ENCODE results near the gene SDF4. TPM values are rescaled to one million over a fixed set of nuclear protein-coding genes. Genes with fewer than 3 reads are reported as not detected.

SDF4 gene, protein sequence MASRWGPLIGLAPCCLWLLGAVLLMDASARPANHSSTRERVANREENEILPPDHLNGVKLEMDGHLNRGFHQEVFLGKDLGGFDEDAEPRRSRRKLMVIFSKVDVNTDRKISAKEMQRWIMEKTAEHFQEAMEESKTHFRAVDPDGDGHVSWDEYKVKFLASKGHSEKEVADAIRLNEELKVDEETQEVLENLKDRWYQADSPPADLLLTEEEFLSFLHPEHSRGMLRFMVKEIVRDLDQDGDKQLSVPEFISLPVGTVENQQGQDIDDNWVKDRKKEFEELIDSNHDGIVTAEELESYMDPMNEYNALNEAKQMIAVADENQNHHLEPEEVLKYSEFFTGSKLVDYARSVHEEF
- 111 and 124 TPM in 2 replicates for total RNA-seq (2014; rRNA removed; shearing (Covaris generic); ENCODE audit: low replicate concordance)

DNA sequence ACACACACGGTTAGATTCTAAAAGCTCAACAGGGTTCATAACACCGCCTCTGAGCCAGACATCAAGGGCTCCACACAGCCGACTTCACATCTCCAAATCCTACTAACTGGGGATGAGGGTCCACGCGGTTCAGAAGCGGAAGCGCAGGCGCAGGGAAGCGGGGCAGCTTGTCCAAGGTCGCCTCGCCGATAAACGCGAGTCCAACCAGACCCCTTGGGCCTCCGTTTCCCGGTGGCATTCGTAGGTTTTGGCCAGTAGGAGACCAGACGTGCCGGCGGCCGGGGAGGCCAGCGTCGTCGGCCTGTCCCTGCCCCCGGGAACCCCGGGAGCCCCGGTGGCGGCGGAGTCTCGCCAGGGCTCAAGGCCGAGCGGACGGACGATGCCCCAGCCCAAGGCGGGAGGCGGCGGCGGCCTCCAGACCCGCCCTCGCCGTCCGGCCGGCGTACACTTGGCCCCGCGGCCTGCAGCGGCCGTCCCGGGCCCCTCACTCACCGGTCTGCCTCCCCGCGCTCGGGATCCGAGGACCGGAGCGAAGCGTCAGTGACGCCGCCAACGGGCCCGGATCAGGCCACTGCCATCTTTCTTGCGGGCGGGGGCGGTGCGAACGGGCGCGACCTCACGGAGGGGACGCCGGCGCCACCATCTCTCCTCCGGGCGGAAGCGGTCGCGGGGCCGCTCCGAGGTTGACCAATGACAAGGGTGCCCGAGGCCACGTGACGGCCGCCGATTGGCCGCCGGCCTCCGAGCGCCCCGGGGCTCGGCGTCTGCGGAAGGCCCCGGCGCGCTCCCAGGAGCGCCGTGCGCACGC is at the start of gene SDF4:
SDF4 (minus strand) TSS at position 602 of the 808 bp plus-strand sequence. CDS start 3,229 bp downstream, outside the sequence.
- peak; percentile 93 for DNase-seq (ENCODE audit: low read depth)
- in situ Hi-C loops (cut with HindIII; ENCODE audit: low pct_unique_long_range_greater_than_20kb, low sequenced_read_pairs), result no loop called here

DNA sequence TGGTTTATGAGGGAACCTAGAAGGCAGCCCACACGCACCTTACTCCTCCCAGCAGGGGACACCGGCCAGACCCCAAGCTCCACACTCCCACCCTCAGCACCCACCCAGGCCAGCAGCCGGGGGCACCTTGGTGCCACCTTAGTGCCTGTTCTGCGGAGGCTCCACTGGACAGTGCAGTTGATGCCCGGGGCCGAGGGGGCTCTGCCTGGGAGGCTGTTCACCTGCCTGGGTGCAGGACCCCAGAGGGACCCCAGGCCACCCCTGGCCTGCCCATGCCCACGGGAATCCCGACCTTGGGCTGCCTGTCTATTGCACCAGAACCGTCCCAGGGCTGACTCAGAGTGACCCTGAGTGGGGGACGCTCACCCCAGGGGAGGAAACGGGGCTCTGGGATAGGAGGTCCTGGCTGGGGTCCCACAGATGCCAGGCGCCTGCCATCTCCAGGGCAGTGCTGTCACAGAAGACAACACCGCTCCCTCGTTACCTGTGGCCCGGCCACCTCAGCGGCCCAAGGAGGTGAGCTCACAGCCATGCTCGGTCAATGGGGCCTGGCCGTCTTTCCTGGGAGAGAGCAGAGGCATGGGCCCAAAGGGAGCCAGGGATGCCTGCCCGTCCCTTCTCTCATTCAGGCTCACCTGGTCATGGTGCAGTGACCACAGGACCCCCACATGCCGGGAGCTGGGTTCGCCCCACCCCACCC is 49.1 kb upstream of the SDF4 start:
- in situ Hi-C loops (cut with HindIII; ENCODE audit: low pct_unique_long_range_greater_than_20kb, low sequenced_read_pairs), result no loop called here
- no peak for DNase-seq (ENCODE audit: low read depth)

DNA sequence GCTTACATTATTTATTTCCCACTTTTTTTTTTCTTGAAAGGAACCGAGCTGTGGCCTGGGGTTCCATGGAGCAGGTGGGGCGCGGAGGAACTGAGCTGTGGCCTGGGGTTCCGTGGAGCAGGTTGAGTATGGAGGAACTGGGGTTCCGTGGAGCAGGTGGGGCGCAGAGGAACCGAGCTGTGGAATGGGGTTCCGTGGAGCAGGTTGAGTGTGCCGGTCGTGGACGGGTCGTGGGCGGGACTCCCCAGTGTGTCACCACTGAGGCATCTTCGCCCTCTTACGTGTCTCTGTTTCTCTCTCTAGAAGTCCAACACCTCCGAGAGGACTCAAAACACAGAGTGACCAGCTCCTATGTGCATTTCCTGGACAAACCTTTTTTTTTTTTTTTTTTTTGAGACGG is 47.2 kb upstream of the SDF4 start:
- in situ Hi-C loops (cut with HindIII; ENCODE audit: low pct_unique_long_range_greater_than_20kb, low sequenced_read_pairs), result no loop called here
- no peak for DNase-seq (ENCODE audit: low read depth)

DNA sequence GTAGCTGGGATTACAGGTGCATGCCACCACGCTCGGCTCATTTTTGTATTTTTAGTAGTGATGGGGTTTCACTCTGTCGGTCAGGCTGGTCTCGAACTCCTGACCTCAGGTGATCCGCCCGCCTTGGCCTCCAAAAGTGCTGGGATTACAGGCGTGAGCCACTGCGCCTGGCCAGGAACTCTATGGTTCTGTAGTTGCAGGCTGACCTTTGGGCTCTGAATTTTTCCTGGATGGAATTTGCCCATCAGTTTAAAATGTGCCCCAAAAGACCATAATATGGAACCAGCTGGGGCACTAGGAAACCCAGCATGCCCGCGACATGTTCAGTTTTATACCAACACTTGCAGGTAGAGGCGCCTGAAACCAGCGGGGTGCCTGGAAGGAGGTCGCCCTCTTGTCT is 46.8 kb upstream of the SDF4 start:
- in situ Hi-C loops (cut with HindIII; ENCODE audit: low pct_unique_long_range_greater_than_20kb, low sequenced_read_pairs), result no loop called here

DNA sequence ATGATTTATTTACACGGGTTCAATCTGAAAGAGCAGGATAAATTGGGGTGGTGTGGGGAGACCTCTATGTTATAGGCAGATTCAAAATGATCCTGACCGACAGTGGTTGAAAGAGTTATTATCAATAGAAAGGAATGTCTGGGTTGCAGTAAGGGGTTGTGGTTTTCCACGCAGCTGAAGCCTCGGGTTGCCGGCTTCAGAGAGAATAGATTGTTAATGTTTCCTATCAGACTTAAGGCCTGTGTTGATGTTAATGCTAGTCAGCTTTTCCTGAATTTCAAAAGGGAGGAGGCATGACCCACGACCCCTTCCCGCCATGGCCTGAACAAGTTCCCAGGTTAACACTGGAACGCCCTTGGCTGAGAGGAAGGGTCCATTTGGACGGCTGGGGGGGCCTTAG is 44.0 kb upstream of the SDF4 start:
- in situ Hi-C loops (cut with HindIII; ENCODE audit: low pct_unique_long_range_greater_than_20kb, low sequenced_read_pairs), result no loop called here
- no peak for DNase-seq (ENCODE audit: low read depth)

More for the DNA sequence above, 46.8 kb upstream of the SDF4 start:
- no peak for DNase-seq (ENCODE audit: low read depth)

DNA sequence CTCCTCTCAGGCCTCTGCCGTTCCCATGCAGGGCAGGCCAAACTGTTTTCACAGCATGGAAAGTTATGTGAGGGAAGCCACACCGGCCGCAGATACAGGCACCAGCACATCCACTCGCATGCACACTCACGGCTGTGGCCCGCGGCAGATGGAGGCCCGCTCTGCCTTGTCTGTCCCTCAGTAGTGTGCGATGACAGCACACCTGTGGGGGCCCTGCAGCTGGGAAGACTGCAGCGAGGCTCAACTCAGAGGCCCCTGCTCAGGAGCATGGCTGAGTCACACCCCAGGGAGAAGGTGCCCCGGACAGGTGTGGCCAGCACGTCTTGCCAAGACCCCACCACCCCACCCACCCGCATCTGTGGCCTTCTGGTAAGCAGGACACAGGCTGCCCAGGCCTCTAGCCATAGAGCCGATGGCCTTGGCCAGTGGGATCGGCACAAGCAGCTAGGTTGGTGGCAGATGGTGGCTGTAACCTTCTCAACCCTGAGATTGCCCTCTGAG is 43.2 kb upstream of the SDF4 start:
- in situ Hi-C loops (cut with HindIII; ENCODE audit: low pct_unique_long_range_greater_than_20kb, low sequenced_read_pairs), result no loop called here
- DNase-seq (ENCODE audit: low read depth), result no peak

DNA sequence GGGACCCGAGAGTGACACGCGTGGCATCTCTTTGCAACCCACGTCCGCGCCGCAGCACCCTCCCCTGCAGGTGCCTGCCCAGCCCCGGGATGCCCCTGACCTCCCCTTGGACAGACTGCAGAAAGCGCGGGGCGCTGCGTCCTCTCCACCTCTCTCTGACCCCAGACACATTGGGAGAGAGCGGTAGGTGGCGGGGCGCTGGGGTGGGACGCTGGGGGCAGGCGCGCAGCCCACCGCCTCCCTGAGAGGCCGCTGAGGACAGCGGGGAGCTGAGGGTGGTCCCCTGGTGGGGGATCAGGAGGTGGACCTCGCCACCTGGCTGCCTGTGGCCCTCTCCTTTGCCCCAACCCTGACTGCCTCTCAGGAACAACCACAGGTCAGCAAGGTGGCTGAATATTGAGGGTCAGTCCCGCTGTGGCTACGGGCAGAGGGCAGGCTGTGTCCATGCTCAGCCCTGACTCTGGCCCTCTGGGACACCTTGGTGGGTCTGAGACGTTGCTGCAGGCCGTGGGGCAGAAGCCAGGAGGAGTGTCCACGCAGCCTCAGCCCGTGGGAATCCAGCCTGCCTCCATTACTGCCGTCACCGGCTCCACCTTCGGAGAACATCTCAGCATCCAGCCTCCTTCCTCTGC is 42.6 kb upstream of the SDF4 start:
- in situ Hi-C loops (cut with HindIII; ENCODE audit: low pct_unique_long_range_greater_than_20kb, low sequenced_read_pairs), result no loop called here

DNA sequence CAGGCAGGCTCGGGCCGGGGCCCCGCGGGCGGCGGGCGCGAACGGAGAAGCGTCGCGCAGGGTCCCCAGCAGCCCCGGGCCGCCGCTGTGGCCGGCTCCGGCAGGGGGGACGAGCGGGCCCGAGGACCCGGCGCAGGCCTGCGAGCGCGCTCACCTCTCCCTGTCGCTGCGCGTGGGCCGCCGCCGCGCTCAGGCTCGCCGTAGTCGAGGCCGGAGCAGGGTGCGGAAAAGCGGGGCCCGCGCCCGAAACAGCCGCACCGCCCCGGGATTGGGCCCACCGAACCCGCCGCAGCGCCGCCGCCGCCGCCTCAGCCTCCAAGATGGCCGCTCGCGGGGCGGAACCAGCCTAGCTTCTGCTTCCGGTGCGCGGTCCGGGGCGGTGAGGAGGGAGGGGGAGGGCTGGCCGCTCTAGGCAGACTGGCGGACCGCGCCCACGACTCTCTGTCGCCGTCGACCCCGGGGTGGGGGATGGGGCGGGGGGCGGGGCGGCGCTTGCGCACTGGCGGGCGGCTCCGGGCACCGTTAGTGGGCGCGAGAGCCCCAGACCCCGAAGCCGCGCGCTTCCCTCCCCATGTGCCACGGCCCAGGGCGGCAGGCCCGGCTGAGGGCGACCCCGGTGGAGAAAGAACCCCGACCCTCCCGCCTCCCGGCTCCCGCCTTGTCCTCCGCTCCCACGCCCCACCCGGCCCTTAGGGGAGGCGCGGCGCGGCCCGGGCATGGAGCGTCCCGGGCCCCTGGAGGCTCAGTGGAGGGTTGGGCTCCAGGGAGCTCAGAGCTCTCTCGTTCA is 41.9 kb upstream of the SDF4 start, which contains the start of gene UBE2J2:
UBE2J2 (minus strand) TSS at position 343 of the 787 bp plus-strand sequence. CDS start 5,862 bp downstream, outside the sequence.
- in situ Hi-C loops (cut with HindIII; ENCODE audit: low pct_unique_long_range_greater_than_20kb, low sequenced_read_pairs), result no loop called here
- DNase-seq (ENCODE audit: low read depth), result peak; percentile 76

More for the DNA sequence above, 42.6 kb upstream of the SDF4 start:
- no peak for DNase-seq (ENCODE audit: low read depth)

DNA sequence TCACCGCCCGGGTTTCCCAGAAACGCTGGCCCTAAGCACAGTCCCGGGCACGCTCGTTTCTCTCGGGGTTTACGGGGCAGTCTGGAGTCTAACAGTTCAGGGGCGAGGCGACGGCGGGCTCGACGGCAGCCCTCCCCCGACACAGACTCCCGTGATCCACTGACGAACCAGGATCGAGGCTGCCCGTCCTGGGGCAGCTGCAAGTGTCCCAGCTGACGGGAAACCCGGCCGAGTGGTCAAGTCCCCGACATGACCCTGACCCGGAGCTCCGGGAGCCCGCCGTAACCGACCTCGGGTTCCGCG is 41.4 kb upstream of the SDF4 start:
- in situ Hi-C loops (cut with HindIII; ENCODE audit: low pct_unique_long_range_greater_than_20kb, low sequenced_read_pairs), result no loop called here
- DNase-seq (ENCODE audit: low read depth), result no peak

DNA sequence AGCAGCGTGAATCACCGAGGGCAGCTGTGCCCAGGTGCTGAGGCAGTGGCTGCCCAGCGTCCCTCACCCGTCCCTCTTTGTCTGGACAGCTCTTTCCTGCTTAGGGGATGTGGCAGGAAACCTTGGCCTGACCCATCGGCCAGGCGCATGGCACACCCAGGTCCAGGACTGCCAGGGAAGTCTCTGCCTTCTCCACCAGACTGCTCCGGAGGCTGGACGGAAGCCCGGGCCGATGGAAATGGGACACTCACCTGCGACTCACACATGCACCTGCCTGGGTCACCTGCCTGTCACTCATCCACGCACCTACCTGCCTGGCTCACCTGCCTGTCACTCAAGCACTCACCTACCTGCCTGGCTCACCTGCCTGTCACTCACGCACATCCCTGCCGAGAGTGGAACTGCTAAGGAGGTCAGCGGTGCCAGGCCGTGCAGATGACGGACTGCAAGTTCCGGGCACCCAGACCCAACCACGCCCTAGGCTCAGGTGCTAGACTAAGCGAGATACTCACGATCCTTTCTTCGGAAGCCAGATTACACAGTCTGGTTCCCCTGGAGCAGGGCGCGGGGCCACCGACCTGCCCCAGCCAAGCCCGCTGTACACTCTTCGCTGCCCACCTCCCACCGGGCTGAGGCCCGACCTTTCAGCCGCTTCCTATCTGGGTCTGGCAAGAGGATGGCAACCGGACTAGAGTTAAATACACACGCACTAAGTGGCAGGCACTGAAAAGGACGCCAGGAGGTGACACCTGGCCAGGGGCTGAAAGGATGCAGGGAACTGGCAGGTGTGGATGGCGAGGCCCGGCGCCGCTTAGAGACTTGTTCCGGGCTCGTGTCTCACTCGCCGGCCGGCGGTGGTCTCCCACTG is 40.8 kb upstream of the SDF4 start:
- in situ Hi-C loops (cut with HindIII; ENCODE audit: low pct_unique_long_range_greater_than_20kb, low sequenced_read_pairs), result no loop called here
- no peak for DNase-seq (ENCODE audit: low read depth)

DNA sequence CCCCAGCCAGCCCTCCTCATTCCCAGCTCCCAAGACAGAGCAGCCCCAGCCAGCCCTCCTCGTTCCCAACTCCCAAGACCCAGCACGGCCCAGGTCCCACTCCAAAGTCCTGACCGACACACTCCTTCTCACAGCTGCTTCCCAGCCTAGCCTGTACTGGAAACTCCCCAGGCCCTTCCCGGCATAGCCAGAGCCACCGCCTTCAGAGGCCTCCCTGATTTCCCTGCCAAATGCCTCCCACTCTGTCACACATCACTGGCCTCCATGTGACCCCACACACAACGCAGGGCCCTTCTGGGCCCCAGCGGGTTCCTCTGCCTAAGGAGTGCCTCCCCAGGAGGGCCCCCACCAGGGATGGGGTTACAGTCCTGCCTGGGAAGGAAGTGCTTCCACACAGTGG is 39.0 kb upstream of the SDF4 start:
- in situ Hi-C loops (cut with HindIII; ENCODE audit: low pct_unique_long_range_greater_than_20kb, low sequenced_read_pairs), result no loop called here
- DNase-seq (ENCODE audit: low read depth), result no peak

DNA sequence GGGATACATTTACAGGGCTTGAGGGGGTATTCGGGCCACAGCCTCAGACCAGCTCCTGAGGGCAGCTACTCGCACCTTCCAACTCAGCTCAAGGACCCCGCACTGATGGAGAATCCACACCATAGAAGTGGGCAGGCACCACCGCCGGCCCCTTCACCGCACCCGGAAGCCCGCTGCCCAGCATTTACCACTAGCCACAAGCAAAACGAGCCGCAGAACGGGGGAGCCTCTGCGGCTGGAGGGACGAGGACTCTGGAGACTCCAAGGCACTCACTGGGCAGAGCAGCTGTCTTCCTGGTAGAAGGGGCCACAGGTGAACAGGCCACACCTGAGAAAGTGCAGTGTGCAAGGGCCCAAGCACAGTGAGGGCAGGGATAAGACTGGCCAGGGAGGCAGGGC is 36.5 kb upstream of the SDF4 start:
- no peak for DNase-seq (ENCODE audit: low read depth)
- in situ Hi-C loops (cut with HindIII; ENCODE audit: low pct_unique_long_range_greater_than_20kb, low sequenced_read_pairs), result no loop called here

DNA sequence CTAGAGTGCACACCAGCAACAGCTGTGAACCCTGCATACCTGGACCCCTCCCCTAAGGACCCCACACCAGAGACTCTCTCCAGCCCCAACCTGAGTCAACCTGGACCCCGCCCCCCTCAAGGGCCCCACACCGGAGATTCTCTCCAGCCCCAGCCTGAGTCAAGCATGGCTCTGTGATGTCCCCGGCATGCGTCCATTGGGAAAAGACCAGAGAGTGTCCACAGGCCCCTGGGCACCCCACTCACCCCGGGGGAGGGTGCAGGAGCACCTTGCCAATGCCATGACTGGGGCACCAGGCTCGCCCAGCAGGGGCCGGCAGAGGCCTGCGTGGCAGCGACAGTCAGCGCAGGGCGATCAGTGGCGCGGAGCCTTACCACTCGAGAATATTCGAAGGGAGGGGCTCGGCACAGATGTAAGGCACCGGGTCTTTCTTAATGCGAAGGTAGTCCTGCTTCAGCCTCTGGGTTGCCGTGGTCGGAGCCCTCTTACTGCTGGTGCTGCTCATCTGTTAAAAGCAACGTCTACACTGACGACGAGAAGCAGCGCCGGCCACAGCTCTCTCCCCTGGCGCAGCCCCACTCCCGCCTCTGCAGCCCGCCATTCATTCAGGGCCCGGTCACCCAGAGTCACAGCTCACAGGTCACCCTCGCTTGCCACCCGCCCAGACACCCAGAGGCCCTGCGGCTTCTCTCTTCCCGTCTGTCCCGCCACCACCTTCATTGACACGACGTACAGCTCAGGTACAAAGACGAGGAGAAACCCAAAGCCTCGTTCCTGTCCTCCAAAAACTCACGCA is 35.9 kb upstream of the SDF4 start:
- in situ Hi-C loops (cut with HindIII; ENCODE audit: low pct_unique_long_range_greater_than_20kb, low sequenced_read_pairs), result no loop called here

DNA sequence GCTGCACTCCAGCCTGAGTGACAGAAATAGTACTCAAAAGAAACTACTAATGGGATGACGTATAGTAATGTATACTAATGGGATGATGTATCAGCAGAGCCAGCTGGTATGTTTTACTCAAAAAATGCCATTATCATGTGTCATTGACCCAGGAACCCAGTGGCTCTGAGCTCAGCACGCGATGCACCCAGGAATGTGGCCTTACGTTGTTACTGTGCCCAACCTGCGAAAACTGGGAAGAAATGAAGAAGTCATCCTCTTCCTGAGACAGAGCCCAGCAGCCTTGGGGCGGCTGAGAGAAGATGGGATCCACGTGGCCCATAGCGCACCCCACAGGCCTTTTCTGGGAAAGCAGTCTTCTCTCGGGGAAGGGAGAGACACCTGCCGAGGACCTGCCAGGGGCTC is 33.1 kb upstream of the SDF4 start:
- in situ Hi-C loops (cut with HindIII; ENCODE audit: low pct_unique_long_range_greater_than_20kb, low sequenced_read_pairs), result no loop called here
- DNase-seq (ENCODE audit: low read depth), result peak; percentile 66

More for the DNA sequence above, 35.9 kb upstream of the SDF4 start:
- DNase-seq (ENCODE audit: low read depth), result no peak

DNA sequence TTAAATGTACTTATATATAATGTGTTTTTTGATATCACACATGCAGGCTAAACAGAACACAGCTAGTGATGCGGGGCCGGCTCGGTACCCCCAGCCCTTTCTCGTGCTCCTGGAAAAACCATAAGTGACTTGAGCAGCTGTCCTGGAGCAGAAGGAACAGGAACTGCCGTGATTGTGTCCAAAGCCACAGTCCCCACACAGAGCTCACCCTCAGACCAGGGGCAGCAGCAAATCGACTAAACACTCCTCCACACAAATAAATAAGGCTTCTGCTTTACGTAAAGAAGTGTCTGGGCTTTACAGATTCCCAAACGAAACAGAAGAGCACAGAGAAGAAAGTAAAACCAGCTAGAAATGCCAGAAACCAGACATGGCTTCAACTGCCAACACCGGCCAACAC is 32.2 kb upstream of the SDF4 start:
- in situ Hi-C loops (cut with HindIII; ENCODE audit: low pct_unique_long_range_greater_than_20kb, low sequenced_read_pairs), result no loop called here
- DNase-seq (ENCODE audit: low read depth), result no peak

DNA sequence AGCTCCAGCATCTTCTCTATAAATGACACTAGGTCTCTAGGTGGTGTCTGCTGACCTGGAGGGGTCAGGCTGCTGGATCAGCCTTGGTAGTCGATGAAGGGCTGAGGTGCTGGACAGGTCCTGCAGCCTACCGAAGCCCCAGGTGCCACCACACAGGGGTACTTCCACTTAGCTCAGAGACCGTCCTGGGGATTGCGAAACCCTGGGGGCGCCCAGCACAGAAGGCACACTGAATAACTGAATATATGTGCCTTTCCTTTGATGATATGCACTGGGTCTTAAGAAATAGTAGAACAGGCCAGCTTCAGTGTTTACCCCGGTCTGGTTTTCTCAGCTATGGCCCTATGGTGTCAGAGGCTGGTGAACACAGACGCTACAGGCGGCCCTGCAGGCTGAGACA is 31.0 kb upstream of the SDF4 start:
- in situ Hi-C loops (cut with HindIII; ENCODE audit: low pct_unique_long_range_greater_than_20kb, low sequenced_read_pairs), result no loop called here
- DNase-seq (ENCODE audit: low read depth), result no peak
